ENCODE measurements around the gene KDM6B. TPM values are rescaled to one million over a fixed set of nuclear protein-coding genes. Genes with fewer than 3 reads are reported as not detected.

Gene KDM6B
- total RNA-seq, 2 donors from 2014 or later = 7.5 to 20.1 TPM

DNA sequence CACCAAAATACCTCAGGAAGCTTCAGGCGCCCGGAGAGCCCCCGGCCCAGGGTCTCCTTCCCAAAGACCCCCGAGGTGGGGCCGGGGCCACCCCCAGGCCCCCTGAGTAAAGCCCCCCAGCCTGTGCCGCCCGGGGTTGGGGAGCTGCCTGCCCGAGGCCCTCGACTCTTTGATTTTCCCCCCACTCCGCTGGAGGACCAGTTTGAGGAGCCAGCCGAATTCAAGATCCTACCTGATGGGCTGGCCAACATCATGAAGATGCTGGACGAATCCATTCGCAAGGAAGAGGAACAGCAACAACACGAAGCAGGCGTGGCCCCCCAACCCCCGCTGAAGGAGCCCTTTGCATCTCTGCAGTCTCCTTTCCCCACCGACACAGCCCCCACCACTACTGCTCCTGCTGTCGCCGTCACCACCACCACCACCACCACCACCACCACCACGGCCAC lies 14.1 kb downstream of the KDM6B start:
- H3K36me3 ChIP-seq (replicated peaks in 1 of 2; ENCODE audit: insufficient read depth in 1 of 2, low read depth in 2 of 2) = peaks cover 0 to 16% of the 10 kb centered on the region in 2 donors
- TF ChIP-seq CTCF (IDR thresholded peaks at IDR 0.05) = no peak
- no peak for TF ChIP-seq POLR2A (IDR thresholded peaks at IDR 0.05)
- WGBS, 2 donors = 83 to 85% methylated on average over 12 to 16 of the region's 20 CpGs
- no peak overlapping the region for H3K4me3 ChIP-seq
- H3K27ac ChIP-seq = no peak overlapping the region
- H3K9me3 ChIP-seq = no peaks in the 10 kb centered on the region
- H3K27me3 ChIP-seq = no peaks in the 10 kb centered on the region
- DNase-seq = peak in 1 of 4 donors; percentile 11
- no peak for ATAC-seq
- intact Hi-C loops (cut with DNase I) = loop anchor here (5.0 kb wide), 1 partner anchor 106 kb away; no protein-coding TSS in a partner anchor
- H3K4me1 ChIP-seq = peaks cover 28% of the 10 kb centered on the region

DNA sequence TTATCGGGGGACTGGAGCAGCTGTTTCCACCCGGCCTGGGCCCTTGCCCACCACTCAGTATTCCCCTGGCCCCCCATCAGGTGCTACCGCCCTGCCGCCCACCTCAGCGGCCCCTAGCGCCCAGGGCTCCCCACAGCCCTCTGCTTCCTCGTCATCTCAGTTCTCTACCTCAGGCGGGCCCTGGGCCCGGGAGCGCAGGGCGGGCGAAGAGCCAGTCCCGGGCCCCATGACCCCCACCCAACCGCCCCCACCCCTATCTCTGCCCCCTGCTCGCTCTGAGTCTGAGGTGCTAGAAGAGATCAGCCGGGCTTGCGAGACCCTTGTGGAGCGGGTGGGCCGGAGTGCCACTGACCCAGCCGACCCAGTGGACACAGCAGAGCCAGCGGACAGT lies 14.7 kb downstream of the KDM6B start:
- intact Hi-C loops (cut with DNase I) = loop anchor here (5.0 kb wide), 1 partner anchor 106 kb away; no protein-coding TSS in a partner anchor
- H3K27ac ChIP-seq = no peak overlapping the region
- H3K4me3 ChIP-seq = no peak overlapping the region
- no peaks in the 10 kb centered on the region for H3K9me3 ChIP-seq
- H3K4me1 ChIP-seq = peaks cover 26% of the 10 kb centered on the region
- ATAC-seq (no peak), DNase-seq (no peak)
- TF ChIP-seq POLR2A (IDR thresholded peaks at IDR 0.05) = no peak
- TF ChIP-seq CTCF (IDR thresholded peaks at IDR 0.05) = no peak
- peaks cover 0 to 16% of the 10 kb centered on the region in 2 donors for H3K36me3 ChIP-seq (replicated peaks in 1 of 2; ENCODE audit: insufficient read depth in 1 of 2, low read depth in 2 of 2)
- H3K27me3 ChIP-seq = no peaks in the 10 kb centered on the region
- 94 to 95% methylated on average over 6 to 13 of the region's 21 CpGs for WGBS, 2 donors

DNA sequence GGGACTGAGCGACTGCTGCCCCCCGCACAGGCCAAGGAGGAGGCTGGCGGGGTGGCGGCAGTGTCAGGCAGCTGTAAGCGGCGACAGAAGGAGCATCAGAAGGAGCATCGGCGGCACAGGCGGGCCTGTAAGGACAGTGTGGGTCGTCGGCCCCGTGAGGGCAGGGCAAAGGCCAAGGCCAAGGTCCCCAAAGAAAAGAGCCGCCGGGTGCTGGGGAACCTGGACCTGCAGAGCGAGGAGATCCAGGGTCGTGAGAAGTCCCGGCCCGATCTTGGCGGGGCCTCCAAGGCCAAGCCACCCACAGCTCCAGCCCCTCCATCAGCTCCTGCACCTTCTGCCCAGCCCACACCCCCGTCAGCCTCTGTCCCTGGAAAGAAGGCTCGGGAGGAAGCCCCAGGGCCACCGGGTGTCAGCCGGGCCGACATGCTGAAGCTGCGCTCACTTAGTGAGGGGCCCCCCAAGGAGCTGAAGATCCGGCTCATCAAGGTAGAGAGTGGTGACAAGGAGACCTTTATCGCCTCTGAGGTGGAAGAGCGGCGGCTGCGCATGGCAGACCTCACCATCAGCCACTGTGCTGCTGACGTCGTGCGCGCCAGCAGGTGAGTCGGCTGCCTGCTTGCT lies 15.2 kb downstream of the KDM6B start:
- Histone ChIP-seq H3K27ac (no peak overlapping the region), H3K36me3 (replicated peaks in 1 of 2; ENCODE audit: insufficient read depth in 1 of 2, low read depth in 2 of 2) (peaks cover 0 to 16% of the 10 kb centered on the region in 2 donors), H3K4me3 (no peak overlapping the region), H3K27me3 (no peaks in the 10 kb centered on the region), H3K9me3 (no peaks in the 10 kb centered on the region), H3K4me1 (peaks cover 26% of the 10 kb centered on the region)
- intact Hi-C loops (cut with DNase I) = loop anchor here (5.0 kb wide), 1 partner anchor 107 kb away; no protein-coding TSS in a partner anchor
- DNase-seq (no peak), ATAC-seq (no peak)
- WGBS, 2 donors = 76 to 80% methylated on average over 25 to 35 of the region's 35 CpGs
- TF ChIP-seq POLR2A (IDR thresholded peaks at IDR 0.05) = no peak
- TF ChIP-seq CTCF (IDR thresholded peaks at IDR 0.05) = no peak

GRCh38 chr17:7849751-7850504 lies 15.9 kb downstream of the KDM6B start:
- Histone ChIP-seq H3K4me1 (peaks cover 24% of the 10 kb centered on the region), H3K36me3 (replicated peaks in 1 of 2; ENCODE audit: insufficient read depth in 1 of 2, low read depth in 2 of 2) (peaks cover 0 to 16% of the 10 kb centered on the region in 2 donors)
- intact Hi-C loops (cut with DNase I) = loop anchor here (5.0 kb wide), 1 partner anchor 108 kb away; no protein-coding TSS in a partner anchor

More at GRCh38 chr17:7849751-7850504, 15.9 kb downstream of the KDM6B start:
- ATAC-seq (no peak), DNase-seq (no peak)
- TF ChIP-seq POLR2A (IDR thresholded peaks at IDR 0.05) (no peak), CTCF (IDR thresholded peaks at IDR 0.05) (no peak)
- Histone ChIP-seq H3K27ac (no peak overlapping the region), H3K4me3 (no peak overlapping the region), H3K27me3 (no peaks in the 10 kb centered on the region), H3K9me3 (no peaks in the 10 kb centered on the region)
- WGBS, 2 donors = 71 to 87% methylated on average over 7 to 12 of the region's 12 CpGs
